ENCODE data around the gene IFITM1. TPM values are rescaled to one million over a fixed set of nuclear protein-coding genes. Genes with fewer than 3 reads are reported as not detected.
"Not testable (repeated sequence)": the region's sequence is repeated elsewhere in the genome, so short reads cannot be mapped to it uniquely, and the experiment has no call there.

IFITM1 gene
- total RNA-seq, 1 donor: 76.4 TPM

GRCh38 chr11:312092-312816 lies 1.6 kb upstream of the IFITM1 start:
- TF ChIP-seq CTCF (IDR thresholded peaks at IDR 0.05; ENCODE audit: insufficient read depth, low read depth, low read length): no peak
- peak overlapping the region; percentile 7 for H3K4me3 ChIP-seq (ENCODE audit: low read depth, low read length)
- DNase-seq (ENCODE audit: low read depth): no peak

DNA sequence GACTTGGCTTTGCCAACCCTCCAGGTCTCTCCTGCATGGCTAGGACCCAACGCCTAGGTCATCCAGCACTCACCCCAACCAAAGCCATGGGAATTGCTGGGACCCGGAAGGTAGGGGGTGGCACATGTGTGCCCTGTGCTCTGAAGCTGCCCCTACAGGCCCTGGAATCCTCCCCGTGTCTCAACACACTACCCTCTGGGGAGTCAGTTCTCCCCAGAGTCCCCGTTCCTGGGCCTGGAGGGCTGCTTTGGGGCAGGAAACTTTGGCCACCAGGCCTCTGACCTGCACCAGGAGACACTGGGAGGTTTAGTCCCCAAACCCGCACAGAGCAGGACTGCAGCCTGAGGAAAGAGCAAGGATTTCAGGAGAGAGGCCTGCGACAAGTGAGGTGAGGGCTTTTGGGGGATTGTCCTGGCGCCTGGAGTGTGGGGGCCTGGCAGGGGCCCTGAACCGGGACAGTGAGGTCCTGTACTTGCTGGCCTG lies 495 bp upstream of the IFITM1 start:
- no peak for DNase-seq (ENCODE audit: low read depth)
- H3K4me3 ChIP-seq (ENCODE audit: low read depth, low read length): peak overlapping the region; percentile 79
- TF ChIP-seq CTCF (IDR thresholded peaks at IDR 0.05; ENCODE audit: insufficient read depth, low read depth, low read length): no peak

DNA sequence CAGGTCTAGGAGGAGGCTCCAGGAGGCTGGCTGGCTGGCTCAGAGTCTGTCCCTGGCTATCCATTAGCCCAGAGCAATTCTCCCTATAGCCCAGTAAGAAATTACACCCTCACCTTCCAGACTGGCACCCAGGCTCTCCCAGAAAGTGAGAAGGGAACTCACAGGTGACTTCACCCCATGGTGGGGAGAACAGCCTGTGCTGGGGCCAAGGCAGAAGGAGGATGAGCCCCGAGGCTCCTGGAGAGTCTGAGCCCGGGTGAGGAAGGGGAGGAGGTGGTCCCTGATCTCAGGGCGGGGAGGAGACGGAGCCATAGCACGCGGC lies 675 bp downstream of the IFITM1 start:
- peak overlapping the region; percentile 79 for H3K4me3 ChIP-seq (ENCODE audit: low read depth, low read length)
- DNase-seq (ENCODE audit: low read depth): not testable (repeated sequence)

DNA sequence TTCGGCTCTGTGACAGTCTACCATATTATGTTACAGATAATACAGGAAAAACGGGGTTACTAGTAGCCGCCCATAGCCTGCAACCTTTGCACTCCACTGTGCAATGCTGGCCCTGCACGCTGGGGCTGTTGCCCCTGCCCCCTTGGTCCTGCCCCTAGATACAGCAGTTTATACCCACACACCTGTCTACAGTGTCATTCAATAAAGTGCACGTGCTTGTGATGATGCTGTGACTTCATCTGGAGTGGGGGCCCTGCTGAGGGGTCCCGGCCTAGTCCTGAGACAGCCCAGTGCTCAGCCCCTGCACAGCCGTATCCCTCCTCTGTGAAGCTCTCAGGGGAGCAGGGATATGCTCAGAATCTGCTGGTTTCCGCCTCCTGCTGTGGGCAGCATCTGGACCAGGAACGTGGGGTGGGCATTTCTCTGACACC lies 1.2 kb downstream of the IFITM1 start:
- DNase-seq (ENCODE audit: low read depth): peak; percentile 12
- no peak for TF ChIP-seq CTCF (IDR thresholded peaks at IDR 0.05; ENCODE audit: insufficient read depth, low read depth, low read length)
- peak overlapping the region; percentile 79 for H3K4me3 ChIP-seq (ENCODE audit: low read depth, low read length)

DNA sequence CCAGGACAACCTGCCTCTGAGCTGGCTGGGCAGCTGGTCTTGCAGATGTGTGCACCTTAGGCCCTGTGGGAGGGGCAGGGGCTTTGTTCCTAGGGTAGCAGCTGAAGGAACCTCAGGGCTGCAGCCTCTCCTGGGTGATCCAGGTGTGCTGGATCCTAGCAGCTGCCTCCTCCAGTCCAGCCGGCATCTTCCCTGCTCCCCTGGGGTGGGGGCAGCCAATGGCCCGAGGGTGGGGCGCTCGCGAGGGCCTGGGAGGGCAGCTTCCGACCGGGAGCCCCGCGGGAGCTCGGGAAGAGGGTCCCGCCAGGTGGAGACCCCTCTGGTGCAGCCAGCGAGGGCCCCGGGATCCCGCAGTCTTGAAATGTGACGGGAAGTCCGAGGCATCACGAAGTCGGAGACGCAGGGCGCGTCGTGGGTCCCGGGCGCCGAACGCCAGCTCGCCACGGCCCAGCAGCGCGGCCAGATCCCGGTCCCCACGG lies 1.7 kb downstream of the IFITM1 start:
- no peak for TF ChIP-seq CTCF (IDR thresholded peaks at IDR 0.05; ENCODE audit: insufficient read depth, low read depth, low read length)
- peak overlapping the region; percentile 79 for H3K4me3 ChIP-seq (ENCODE audit: low read depth, low read length)
- peak; percentile 5 for DNase-seq (ENCODE audit: low read depth)

DNA sequence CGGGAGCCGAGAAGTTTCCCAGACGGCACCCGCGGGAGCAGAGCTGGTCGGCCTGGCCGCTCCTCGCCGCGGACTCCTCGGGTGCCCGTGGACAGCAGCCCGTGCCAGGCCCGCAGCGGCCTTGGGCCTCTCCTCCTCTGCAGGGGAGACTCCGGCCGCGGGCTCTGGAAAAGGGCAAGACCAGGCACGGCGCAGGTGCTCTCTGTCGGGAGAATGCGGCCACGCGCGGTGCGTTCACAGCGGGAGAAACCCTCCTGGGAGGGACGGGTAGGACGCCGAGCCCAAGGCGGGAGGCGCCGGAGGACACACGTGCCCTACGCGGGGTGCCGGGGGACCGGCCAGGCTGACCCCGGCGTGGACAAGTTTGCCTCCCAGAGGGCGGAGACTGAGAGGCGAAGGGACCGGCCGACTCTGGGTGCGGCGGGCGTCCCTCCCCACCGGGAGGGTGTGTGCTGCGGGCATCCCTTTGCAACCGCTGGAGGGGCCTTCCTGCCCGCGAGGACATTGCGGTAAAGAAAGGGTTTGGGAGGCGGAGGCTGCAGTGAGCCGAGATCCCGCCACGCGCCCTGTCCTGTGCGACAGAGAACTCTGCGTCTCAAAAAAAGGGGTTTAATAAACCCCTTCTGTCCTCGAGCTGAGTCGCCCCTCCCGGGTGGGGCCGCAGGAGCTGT lies 2.3 kb downstream of the IFITM1 start:
- no peak for TF ChIP-seq CTCF (IDR thresholded peaks at IDR 0.05; ENCODE audit: insufficient read depth, low read depth, low read length)
- DNase-seq (ENCODE audit: low read depth): peak; percentile 33
- H3K4me3 ChIP-seq (ENCODE audit: low read depth, low read length): peak overlapping the region; percentile 79

- no peak for DNase-seq (ENCODE audit: low read depth)
- TF ChIP-seq CTCF (IDR thresholded peaks at IDR 0.05; ENCODE audit: insufficient read depth, low read depth, low read length): no peak
- peak overlapping the region; percentile 79 for H3K4me3 ChIP-seq (ENCODE audit: low read depth, low read length)
These were observed 3.1 kb downstream of the IFITM1 start for GRCh38 chr11:316891-317301.

- H3K4me3 ChIP-seq (ENCODE audit: low read depth, low read length): peak overlapping the region; percentile 79
- DNase-seq (ENCODE audit: low read depth): peak; percentile 17
These were observed 4.0 kb downstream of the IFITM1 start for GRCh38 chr11:317668-318404.

- not testable (repeated sequence) for DNase-seq (ENCODE audit: low read depth)
These were observed 4.7 kb downstream of the IFITM1 start for GRCh38 chr11:318405-319120.

More at GRCh38 chr11:318405-319120, 4.7 kb downstream of the IFITM1 start:
- H3K4me3 ChIP-seq (ENCODE audit: low read depth, low read length): peak overlapping the region; percentile 57

Data from fibroblast of villous mesenchyme (primary cell).